Measurements from ENCODE around the gene TRPV5.
A peak's percentile ranks its signal among the peaks of the same experiment; 100 is the strongest.

The TRPV5 gene

GRCh38 chr7:142868188-142868985, 65.2 kb downstream of the TRPV5 start:
- DNase-seq: no peak

GRCh38 chr7:142867398-142868187, 66.0 kb downstream of the TRPV5 start:
- no peak for DNase-seq

- no peak for DNase-seq
These were observed 66.5 kb downstream of the TRPV5 start for GRCh38 chr7:142867097-142867378.

GRCh38 chr7:142866361-142867096, 67.0 kb downstream of the TRPV5 start:
- DNase-seq: peak; percentile 46

DNA sequence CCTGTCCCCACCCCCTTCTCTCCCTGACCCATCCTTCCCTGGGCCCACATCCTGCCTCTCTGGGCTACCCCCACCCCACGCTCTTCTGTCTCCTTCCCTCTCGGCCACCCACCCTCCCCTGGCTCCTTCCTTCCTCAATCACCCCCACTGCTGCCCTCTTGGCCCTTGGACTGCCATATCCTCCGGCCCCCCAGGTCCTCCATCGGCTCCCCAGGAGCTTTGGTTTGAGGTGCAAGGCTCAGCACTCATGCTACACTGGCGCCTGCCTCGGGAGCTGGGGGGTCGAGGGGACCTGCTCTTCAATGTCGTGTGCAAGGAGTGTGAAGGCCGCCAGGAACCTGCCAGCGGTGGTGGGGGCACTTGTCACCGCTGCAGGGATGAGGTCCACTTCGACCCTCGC, 67.8 kb downstream of the TRPV5 start:
- no peak for DNase-seq

GRCh38 chr7:142864980-142865747, 68.4 kb downstream of the TRPV5 start:
- DNase-seq: no peak

GRCh38 chr7:142863891-142864685, 69.5 kb downstream of the TRPV5 start:
- DNase-seq: no peak

DNA sequence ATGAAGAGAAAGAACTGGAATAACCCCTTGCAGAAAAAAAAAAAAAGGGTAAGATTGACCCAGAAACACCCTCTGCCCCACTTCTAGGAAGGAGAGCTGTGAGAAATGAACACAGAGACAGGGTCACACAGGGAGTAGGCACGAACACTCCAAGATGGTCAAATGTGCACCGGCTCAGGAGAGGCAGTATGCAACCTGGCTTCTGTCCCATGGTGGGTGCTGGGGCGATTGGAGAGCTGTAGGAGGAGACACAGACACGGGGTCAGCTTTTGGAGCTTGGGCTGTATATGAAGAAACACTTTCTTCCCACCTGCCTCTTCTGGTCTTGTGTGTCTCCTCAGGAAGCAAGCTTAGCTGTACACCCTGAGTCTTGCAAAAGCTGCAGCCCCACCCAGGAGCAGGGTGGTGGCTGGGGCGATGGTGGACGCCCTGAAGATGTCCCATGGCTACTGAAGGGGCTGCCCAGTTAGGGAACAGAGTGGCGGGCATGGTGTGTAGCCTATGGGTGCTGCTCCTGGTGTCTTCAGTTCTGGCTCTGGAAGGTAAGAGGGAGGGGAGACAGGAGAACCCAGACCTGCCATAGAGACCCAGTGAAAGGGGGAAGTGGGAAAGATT, 70.7 kb downstream of the TRPV5 start:
- no peak for DNase-seq

GRCh38 chr7:142862351-142862750, 71.2 kb downstream of the TRPV5 start:
- no peak for DNase-seq

DNA sequence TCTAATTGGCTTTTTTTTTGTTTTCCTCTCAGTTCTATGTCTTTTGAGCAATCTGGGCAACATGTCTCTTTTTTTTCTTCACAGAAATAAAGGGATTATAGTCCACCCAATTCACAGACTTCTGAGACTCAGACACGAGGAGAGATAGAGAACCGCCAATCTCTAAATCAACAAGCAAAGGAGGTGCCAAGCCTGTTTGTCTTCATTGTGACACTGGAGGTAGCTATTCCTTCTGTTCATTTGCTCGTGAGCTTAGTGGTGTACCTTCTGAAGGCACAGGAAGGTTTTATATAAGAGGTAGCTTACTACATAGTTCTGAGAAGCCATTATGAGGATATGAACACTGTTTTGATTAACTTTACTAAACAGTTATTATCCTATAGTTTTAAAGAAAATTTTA, 72.6 kb downstream of the TRPV5 start:
- DNase-seq: no peak

DNA sequence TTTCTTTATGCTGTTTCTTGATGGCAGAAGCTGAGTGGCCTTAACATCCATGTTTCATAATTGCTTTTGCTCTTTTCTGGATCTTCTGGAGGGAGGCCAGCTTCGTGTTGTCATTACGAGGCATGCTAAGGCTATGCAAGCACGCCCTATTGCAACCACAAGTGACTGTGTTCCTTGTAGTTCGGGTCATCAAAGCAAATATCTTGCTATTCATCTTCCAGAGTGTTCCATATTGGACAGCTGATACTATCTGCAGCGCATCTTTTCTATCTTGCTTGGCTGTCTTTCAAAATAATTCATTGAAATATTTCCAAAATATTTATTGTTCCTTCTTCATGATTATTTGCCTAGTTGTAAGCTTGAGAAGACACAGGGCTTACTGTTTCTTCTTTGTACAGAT, 73.7 kb downstream of the TRPV5 start:
- DNase-seq: no peak

DNA sequence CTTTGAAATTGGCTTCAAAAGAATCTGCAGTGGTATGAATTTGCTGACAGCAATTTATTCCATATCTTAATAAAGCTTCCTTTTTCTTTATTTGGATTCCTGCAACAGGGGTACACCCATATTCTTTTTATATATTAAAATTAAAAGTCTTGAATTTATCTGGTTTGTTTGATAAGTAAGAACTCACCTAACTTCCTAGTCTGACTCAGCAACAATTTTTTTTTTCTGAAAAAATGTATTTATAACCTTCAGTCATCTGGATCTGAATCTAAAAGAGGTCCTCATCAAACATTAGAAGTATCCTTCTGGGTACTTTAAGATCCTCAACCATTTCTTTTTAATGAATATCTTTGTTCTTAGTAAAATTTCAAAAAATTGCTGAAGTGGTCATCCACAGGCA, 74.1 kb downstream of the TRPV5 start:
- DNase-seq: no peak
